ENCODE data around the gene ANXA7. TPM values are rescaled to one million over a fixed set of nuclear protein-coding genes. Genes with fewer than 3 reads are reported as not detected.
"Not testable (repeated sequence)": the region's sequence is repeated elsewhere in the genome, so short reads cannot be mapped to it uniquely, and the experiment has no call there.

The ANXA7 gene
- polyA plus RNA-seq, 6 donors from 2014 or later = 113 to 199 (median 135) TPM

GRCh38 chr10:73357821-73358220, 56.0 kb downstream of the ANXA7 start:
- Mint-ChIP-seq H3K27ac (peak overlapping the region in 5 of 6 donors; percentile 86 to 99 (median 97)), H3K4me3 (peak overlapping the region; percentile 89 to 99 (median 97)), H3K4me1 (peaks cover 9 to 17% (median 15%) of the 10 kb centered on the region in 3 donors), H3K9me3 (no peaks in the 10 kb centered on the region), H3K27me3 (peaks cover 7 to 14% (median 11%) of the 10 kb centered on the region in 3 donors), H3K36me3 (no peaks in the 10 kb centered on the region)
- DNase-seq = no peak
- no peak for ATAC-seq (ENCODE audit: low read depth in 2 of 2)

- peaks cover 7 to 14% (median 11%) of the 10 kb centered on the region in 3 donors for H3K27me3 Mint-ChIP-seq
- peak overlapping the region in 6 of 8 donors; percentile 89 to 99 (median 97) for H3K4me3 Mint-ChIP-seq
- H3K9me3 Mint-ChIP-seq = no peaks in the 10 kb centered on the region
- peaks cover 9 to 17% (median 15%) of the 10 kb centered on the region in 3 donors for H3K4me1 Mint-ChIP-seq
- ATAC-seq (ENCODE audit: low read depth in 2 of 2) (no peak), DNase-seq (no peak)
- H3K27ac Mint-ChIP-seq = no peak overlapping the region
- no peaks in the 10 kb centered on the region for H3K36me3 Mint-ChIP-seq
Observed at GRCh38 chr10:73357166-73357565, 56.7 kb downstream of the ANXA7 start.

- Mint-ChIP-seq H3K4me1 (no peaks in the 10 kb centered on the region), H3K27me3 (no peaks in the 10 kb centered on the region), H3K4me3 (no peak overlapping the region), H3K27ac (no peak overlapping the region), H3K36me3 (no peaks in the 10 kb centered on the region), H3K9me3 (no peaks in the 10 kb centered on the region)
- no peak for ATAC-seq (ENCODE audit: low read depth in 2 of 2)
- no peak for DNase-seq
Observed at GRCh38 chr10:73344269-73344668, 69.6 kb downstream of the ANXA7 start.

- Mint-ChIP-seq H3K27ac (no peak overlapping the region), H3K4me3 (no peak overlapping the region), H3K36me3 (no peaks in the 10 kb centered on the region), H3K27me3 (no peaks in the 10 kb centered on the region), H3K4me1 (no peaks in the 10 kb centered on the region), H3K9me3 (no peaks in the 10 kb centered on the region)
- DNase-seq = no peak
- ATAC-seq (ENCODE audit: low read depth in 2 of 2) = no peak
Observed at GRCh38 chr10:73340121-73340520, 73.7 kb downstream of the ANXA7 start.

GRCh38 chr10:73339436-73339835, 74.4 kb downstream of the ANXA7 start:
- no peak for DNase-seq
- no peaks in the 10 kb centered on the region for H3K4me1 Mint-ChIP-seq
- no peaks in the 10 kb centered on the region for H3K36me3 Mint-ChIP-seq
- H3K4me3 Mint-ChIP-seq = no peak overlapping the region
- no peaks in the 10 kb centered on the region for H3K9me3 Mint-ChIP-seq
- no peak overlapping the region for H3K27ac Mint-ChIP-seq
- no peaks in the 10 kb centered on the region for H3K27me3 Mint-ChIP-seq
- no peak for ATAC-seq (ENCODE audit: low read depth in 2 of 2)

- H3K4me3 Mint-ChIP-seq = no peak overlapping the region
- H3K27me3 Mint-ChIP-seq = no peaks in the 10 kb centered on the region
- no peak overlapping the region for H3K27ac Mint-ChIP-seq
- no peaks in the 10 kb centered on the region for H3K9me3 Mint-ChIP-seq
- DNase-seq = no peak
- no peak for ATAC-seq (ENCODE audit: low read depth in 2 of 2)
- no peaks in the 10 kb centered on the region for H3K4me1 Mint-ChIP-seq
- H3K36me3 Mint-ChIP-seq = no peaks in the 10 kb centered on the region
Observed at GRCh38 chr10:73338801-73339368, 75.0 kb downstream of the ANXA7 start.

GRCh38 chr10:73333202-73333601, 80.7 kb downstream of the ANXA7 start:
- Mint-ChIP-seq H3K4me3 (no peak overlapping the region), H3K36me3 (no peaks in the 10 kb centered on the region)
- ATAC-seq (ENCODE audit: low read depth in 2 of 2) = no peak

GRCh38 chr10:73332379-73332778, 81.5 kb downstream of the ANXA7 start:
- DNase-seq = no peak
- Mint-ChIP-seq H3K4me3 (no peak overlapping the region), H3K36me3 (no peaks in the 10 kb centered on the region), H3K4me1 (no peaks in the 10 kb centered on the region), H3K27ac (no peak overlapping the region), H3K9me3 (peaks cover 0 to 2% (median 0%) of the 10 kb centered on the region in 7 donors), H3K27me3 (no peaks in the 10 kb centered on the region)
- no peak for ATAC-seq (ENCODE audit: low read depth in 2 of 2)

More at GRCh38 chr10:73333202-73333601, 80.7 kb downstream of the ANXA7 start:
- Mint-ChIP-seq H3K27ac (peak overlapping the region in 2 of 6 donors; percentile 4 to 18), H3K27me3 (no peaks in the 10 kb centered on the region), H3K9me3 (peaks cover 0 to 2% (median 0%) of the 10 kb centered on the region in 7 donors), H3K4me1 (no peaks in the 10 kb centered on the region)
- DNase-seq = no peak

GRCh38 chr10:73328523-73328922, 85.3 kb downstream of the ANXA7 start:
- not testable (repeated sequence) for H3K36me3 Mint-ChIP-seq; H3K27ac Mint-ChIP-seq; ATAC-seq (ENCODE audit: low read depth in 2 of 2); H3K27me3 Mint-ChIP-seq; DNase-seq; H3K4me3 Mint-ChIP-seq; H3K4me1 Mint-ChIP-seq; H3K9me3 Mint-ChIP-seq

- H3K9me3 Mint-ChIP-seq; ATAC-seq (ENCODE audit: low read depth in 2 of 2); H3K4me3 Mint-ChIP-seq; H3K27ac Mint-ChIP-seq; DNase-seq; H3K36me3 Mint-ChIP-seq; H3K27me3 Mint-ChIP-seq; H3K4me1 Mint-ChIP-seq: not testable (repeated sequence)
Observed at GRCh38 chr10:73325290-73325689, 88.6 kb downstream of the ANXA7 start.

Other genes starting within 250 kb of the ANXA7 start
- gene ECD, start 246.1 kb downstream of the ANXA7 start, polyA plus RNA-seq (ENCODE audit: low read depth in 6 of 6) = 10 to 100 TPM; 25.5 to 32.3 (median 28.5) TPM
- 1 to 10 TPM; 5.0 to 6.7 (median 5.8) TPM for gene FAM149B1, start 245.9 kb downstream of the ANXA7 start, polyA plus RNA-seq (ENCODE audit: low read depth in 6 of 6)
- 10 to 100 TPM; 20.7 to 33.2 (median 24.6) TPM for gene DNAJC9, start 166.8 kb downstream of the ANXA7 start, polyA plus RNA-seq (ENCODE audit: low read depth in 6 of 6)
- gene MRPS16, start 161.4 kb downstream of the ANXA7 start, polyA plus RNA-seq (ENCODE audit: low read depth in 6 of 6) = 100 to 1,000 TPM in 3 of 6 donors, 10 to 100 TPM in 3; 80.9 to 120 (median 99.7) TPM
- under 1 TPM in 3 of 6 donors, not detected in 3; 0.09 to 0.26 (median 0.18) TPM for gene CFAP70, start 55.2 kb downstream of the ANXA7 start, polyA plus RNA-seq (ENCODE audit: low read depth in 6 of 6)
- gene MSS51, start 19.5 kb upstream of the ANXA7 start, polyA plus RNA-seq (ENCODE audit: low read depth in 6 of 6) = under 1 TPM in 4 of 6 donors, not detected in 2; 0.23 to 0.44 (median 0.33) TPM
- gene PPP3CB, start 82.0 kb upstream of the ANXA7 start, polyA plus RNA-seq (ENCODE audit: low read depth in 6 of 6) = 1 to 10 TPM; 4.6 to 8.0 (median 6.3) TPM
- gene USP54, start 177.3 kb upstream of the ANXA7 start, polyA plus RNA-seq (ENCODE audit: low read depth in 6 of 6) = 1 to 10 TPM in 2 of 6 donors, under 1 TPM in 3, not detected in 1; 0.90 to 2.3 (median 1.00) TPM
- not detected for gene MYOZ1, start 227.4 kb upstream of the ANXA7 start, polyA plus RNA-seq (ENCODE audit: low read depth in 6 of 6)
- not detected for gene SYNPO2L, start 242.0 kb upstream of the ANXA7 start, polyA plus RNA-seq (ENCODE audit: low read depth in 6 of 6)

All from naive B cell (primary cell).